Fibroblast of skin of back (primary cell): Measurements from ENCODE around the gene FBXO41.
A peak's percentile ranks its signal among the peaks of the same experiment; 100 is the strongest.
"Not testable (repeated sequence)": the region's sequence is repeated elsewhere in the genome, so short reads cannot be mapped to it uniquely, and the experiment has no call there.

Source experiments
- DNase-seq: peaks from one replicate; pipeline ENCODE4 v3.0.0-alpha.2; 2013

The FBXO41 gene

GRCh38 chr2:73262691-73263429 is 21.4 kb downstream of the FBXO41 start:
- DNase-seq: not testable (repeated sequence)

GRCh38 chr2:73262108-73262651 is 22.1 kb downstream of the FBXO41 start:
- no peak for DNase-seq

DNA sequence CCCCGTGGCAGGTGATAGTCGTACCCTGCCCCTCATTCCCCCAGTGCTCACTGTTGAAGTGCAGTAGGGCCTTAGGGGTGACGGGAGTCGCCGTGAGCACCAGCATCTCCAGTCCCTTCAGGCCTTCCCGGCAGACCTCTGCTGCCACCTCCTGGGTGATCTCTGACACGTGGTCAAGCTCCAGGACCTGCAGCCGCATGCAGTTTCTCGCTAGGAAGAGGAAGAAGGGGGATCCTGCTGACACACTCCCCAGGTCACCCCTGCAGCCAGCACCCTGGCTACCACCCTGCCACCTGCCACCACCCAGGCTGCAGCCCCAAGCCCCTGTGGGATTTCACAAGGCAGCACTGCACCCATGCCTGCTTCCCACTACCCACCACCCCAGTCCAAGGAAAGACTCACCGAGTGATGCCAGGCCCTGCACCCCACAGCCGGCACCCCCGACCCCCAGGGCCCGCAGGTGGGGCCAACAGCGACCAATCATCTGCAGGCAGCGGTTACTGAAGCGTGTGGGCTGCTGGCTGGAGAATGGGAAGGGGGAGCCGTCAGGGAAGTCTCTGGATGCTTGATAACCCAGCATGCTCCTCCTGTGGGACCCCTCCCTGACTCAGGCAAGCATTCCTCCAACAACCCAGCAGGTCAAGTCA is 23.8 kb downstream of the FBXO41 start:
- DNase-seq: peak; percentile 40

- no peak for DNase-seq
Measured at GRCh38 chr2:73259704-73260337, 24.5 kb downstream of the FBXO41 start.

DNA sequence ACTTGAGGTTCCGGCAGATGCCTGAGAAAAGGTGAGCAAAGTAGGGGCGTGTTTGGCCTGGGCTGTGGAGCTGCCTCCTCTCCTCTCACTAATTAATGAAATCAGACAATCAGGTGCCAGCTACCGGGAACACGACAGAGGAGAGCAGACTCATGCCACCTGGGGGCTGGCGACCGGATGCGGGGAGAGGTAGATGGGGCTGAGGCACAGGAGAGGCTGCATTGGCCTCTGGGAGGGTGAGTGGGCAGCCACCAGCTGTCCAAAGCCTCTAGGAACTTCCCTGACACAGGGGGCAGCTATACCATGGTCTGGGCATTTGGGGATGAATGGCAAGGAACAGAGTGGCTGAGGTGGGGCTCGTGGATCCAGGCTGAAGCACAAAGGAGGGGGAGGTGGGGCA is 25.0 kb downstream of the FBXO41 start:
- DNase-seq: no peak

DNA sequence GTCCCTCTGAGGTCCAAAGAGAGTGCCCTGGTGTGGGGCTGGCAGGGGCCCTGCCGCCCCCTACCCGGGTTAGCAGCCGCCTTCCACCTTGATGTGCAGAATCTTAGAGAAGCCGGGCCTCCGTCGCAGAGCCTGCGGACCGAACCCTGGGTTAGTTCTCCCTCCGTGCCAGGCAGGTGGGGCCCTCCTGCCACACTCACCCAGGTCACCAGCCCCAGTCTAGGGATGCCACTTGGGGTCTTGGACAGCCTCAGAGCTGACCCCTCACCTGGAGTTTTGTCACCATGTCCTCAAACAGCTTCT is 25.4 kb downstream of the FBXO41 start:
- no peak for DNase-seq

GRCh38 chr2:73258186-73258912 is 25.9 kb downstream of the FBXO41 start:
- DNase-seq: no peak

DNA sequence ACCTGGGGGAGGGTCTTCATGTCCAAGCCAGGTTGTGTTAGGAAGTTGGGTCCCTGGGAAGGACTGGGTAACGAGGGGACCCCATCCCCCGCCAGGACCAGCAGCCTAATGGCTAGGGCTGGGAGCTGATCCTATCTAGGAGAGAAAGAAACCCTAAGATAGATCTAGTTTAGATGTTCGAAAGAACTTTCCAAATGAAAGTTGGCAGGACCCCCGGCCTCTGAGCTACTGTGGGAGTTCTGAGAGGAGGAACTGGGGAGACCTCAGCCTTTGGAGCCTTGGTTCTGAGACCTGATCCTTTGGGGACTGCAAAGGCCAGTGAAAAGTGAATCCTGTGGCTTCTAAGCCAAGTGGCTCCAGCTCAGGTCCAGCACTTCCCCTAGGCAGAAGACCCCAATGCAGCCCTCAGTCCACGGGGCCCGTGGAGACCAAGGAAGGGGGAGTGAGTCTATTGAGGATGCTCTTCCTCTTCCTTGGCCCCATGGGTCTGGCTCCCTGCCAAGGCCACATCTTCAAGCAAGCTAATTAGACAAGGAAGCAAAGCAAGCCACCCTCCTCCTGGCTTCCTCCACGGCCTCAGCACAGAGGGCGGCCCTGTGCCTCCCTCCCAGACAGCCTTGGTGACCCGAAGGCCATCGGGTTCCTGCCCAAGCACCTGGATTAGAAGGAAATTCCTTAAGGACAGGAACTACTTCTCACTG is 26.7 kb downstream of the FBXO41 start:
- DNase-seq: no peak

- DNase-seq: no peak
Measured at GRCh38 chr2:73257021-73257420, 27.3 kb downstream of the FBXO41 start.

- DNase-seq: no peak
Measured at GRCh38 chr2:73256618-73256922, 27.7 kb downstream of the FBXO41 start.

DNA sequence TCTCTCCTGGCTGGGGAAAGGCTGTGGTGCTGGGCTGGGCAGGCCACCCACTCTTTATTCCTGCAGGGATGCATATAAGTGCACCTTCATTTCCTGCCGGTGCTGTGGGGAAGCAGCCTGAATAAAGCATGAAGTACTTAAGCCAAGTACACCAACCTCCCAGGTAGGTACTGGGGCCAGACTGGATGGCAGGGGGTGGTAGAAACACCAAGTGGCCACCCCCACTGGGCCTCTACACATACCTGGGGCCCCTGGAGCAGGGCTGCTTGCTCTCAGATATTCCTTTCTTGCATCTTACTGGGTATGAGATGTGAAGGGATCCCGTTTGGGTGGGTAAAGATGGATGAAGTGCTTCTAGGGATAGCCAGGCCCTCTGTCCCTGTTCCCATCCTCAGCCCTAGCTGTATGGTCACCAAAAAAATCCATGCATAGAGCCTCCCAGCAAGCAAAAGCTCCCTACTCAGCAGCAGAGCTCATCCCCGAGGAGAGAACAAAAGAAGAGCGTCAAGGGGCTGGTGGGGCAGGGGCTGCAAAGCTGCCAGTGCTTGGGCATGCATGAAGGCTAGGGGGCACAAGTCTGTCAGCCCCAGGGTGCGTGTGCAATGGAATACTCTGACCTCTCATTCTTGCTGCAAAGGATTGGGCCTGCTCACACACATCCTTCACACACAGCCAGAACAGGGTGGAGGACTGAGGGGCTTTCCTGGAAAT is 28.2 kb downstream of the FBXO41 start:
- DNase-seq: no peak

- DNase-seq: no peak
Measured at GRCh38 chr2:73255007-73255644, 29.2 kb downstream of the FBXO41 start.

- DNase-seq: no peak
Measured at GRCh38 chr2:73254343-73255006, 29.8 kb downstream of the FBXO41 start.

DNA sequence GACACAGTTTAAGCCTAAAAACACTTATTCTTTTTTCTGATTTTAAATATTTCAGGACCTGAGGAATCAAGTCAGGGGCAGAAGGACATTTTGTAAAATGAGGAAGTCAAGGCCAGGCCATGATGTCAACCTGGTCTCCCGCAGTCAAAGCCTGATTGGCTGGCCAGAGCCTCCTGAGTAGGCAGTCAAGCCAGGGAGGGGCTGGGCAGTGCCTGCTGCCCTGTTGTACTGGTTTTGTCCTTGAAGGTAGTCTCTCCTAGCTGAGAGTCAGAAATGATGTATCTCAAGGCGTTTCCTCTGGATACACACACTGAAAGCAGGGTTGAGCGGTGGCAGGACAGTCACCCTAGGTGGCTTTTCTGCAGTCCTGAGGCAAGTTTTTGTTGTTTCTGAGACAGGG is 30.4 kb downstream of the FBXO41 start:
- no peak for DNase-seq

DNA sequence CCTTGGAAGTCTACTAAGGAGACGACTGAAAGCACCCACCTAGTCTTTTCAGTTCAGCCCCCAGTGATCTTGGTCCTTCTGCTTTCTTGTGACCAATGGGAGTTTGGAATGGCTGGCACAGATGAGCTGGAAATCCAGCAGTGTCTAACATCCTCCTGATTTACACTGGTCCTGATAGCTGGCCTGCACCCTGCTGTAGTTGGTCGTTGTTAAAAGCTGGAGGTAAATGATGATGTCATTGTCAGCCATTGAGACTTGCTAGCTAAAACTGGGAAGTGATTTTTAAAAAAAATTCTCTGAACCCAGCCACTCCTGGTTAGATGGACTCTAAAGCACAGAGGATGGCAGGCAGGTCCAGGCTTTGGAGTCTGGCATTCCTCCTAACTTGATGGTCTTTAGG is 30.9 kb downstream of the FBXO41 start:
- DNase-seq: no peak

DNA sequence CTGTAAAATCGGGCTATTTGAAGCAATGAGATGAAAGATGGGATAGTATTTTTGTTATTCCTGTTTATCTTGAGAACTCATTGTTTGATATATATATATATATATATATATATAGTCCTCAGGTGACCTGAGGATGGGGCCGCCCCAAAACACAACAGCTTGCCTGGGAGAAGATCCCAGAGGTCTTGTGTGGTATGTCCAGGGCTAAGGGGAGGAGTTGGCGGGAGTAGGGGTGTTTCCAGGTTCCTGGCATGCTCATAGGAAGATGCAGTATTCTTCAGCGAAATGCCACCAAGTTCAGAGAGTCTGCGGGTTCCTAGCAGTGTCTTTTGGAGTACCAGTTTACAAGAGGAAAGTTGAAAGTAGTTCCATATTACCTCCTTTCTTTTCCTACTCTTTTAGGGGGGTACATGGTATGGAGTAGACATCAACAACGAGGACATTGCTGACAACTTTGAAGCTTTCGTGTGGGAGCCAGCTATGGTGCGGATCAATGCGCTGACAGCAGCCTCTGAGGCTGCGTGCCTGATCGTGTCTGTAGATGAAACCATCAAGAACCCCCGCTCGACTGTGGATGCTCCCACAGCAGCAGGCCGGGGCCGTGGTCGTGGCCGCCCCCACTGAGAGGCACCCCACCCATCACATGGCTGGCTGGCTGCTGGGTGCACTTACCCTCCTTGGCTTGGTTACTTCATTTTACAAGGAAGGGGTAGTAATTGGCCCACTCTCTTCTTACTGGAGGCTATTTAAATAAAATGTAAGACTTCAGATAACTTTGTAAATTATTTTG is 31.8 kb downstream of the FBXO41 start:
- no peak for DNase-seq

GRCh38 chr2:73250872-73251846 is 33.1 kb downstream of the FBXO41 start:
- DNase-seq: no peak

GRCh38 chr2:73249636-73250035 is 34.6 kb downstream of the FBXO41 start:
- no peak for DNase-seq

DNA sequence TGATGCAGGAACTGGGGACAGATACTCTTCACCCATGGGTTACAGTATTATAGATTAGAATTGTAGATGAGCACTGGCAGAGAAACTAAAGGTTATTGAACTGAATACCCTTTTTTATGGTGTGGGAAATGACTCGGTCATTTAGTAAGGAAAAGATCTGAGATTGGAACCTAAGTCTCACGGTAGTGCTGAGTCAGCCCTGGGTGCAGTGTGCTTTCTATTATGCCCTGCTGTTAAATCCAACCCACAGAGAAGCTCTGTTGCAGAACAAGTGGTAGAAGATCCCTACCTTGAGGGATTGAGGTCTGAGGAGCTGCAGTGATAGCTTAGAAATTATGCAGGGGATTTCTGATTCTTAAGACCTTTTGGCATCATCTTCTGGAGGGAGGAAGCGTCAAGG is 37.4 kb downstream of the FBXO41 start:
- no peak for DNase-seq
